Peyer's patch (tissue), 4 donors: ENCODE measurements around the gene AP2A2. TPM values are rescaled to one million over a fixed set of nuclear protein-coding genes. Genes with fewer than 3 reads are reported as not detected.

Experiments used
- DNase-seq, 3 donors: peaks; one replicate each; pipeline ENCODE4 v3.0.0-alpha.2; 2017 to 2019
- H3K27ac ChIP-seq, 4 donors: fragments of 200-600 bp; sonication (generic); one replicate each; pipeline ENCODE4 v1.5.1; 2016 to 2019
- H3K27me3 ChIP-seq, 2 donors: fragments of 200-600 bp; sonication (generic); one replicate each; pipeline ENCODE4 v1.5.1; 2019
- H3K36me3 ChIP-seq, 3 donors: fragments of 200-600 bp; sonication (generic); one replicate each; pipeline ENCODE4 v1.5.1; 2016 to 2019
- H3K4me1 ChIP-seq, 4 donors: fragments of 200-600 bp; sonication (generic); one replicate each; pipeline ENCODE4 v1.5.1; 2016 to 2019
- H3K4me3 ChIP-seq, 4 donors: fragments of 200-600 bp; sonication (generic); 1 replicate in 3 of 4; 2 replicates in 1 of 4; pipeline ENCODE4 v1.5.1; 2016 to 2019; ENCODE audit warnings: mild to moderate bottlenecking in 1 of 4
- H3K9me3 ChIP-seq, 4 donors: fragments of 200-600 bp; sonication (generic); one replicate each; pipeline ENCODE4 v1.5.1; 2016 to 2019; ENCODE audit warnings: mild to moderate bottlenecking in 1 of 4
- CTCF ChIP-seq, 6 experiments: fragments of 450-650 bp in 4 of 6; fragments of 200-600 bp in 2 of 6; sonication (generic) in 1 of 6; IDR thresholded peaks; one replicate each; pipeline ENCODE4 v1.5.1; 2017 to 2019; ENCODE audit warnings: antibody characterized with exemption in 6 of 6, mild to moderate bottlenecking in 3 of 6, moderate library complexity in 1 of 6
- POLR2A ChIP-seq, 2 donors: fragments of 450-650 bp; IDR thresholded peaks; one replicate each; pipeline ENCODE4 v1.5.1; 2017; ENCODE audit warnings: antibody characterized with exemption in 2 of 2, mild to moderate bottlenecking in 2 of 2, moderate library complexity in 2 of 2
- total RNA-seq, 4 donors: library from RNA; depleted of rRNA; stranded (reverse); fragments of >200 nt; gene quantifications; one replicate each; pipeline ENCODE4 v1.1.0, GENCODE V29; 2016

AP2A2 gene
- total RNA-seq, 4 donors from 2014 or later = 103 to 383 (median 136) TPM

- H3K4me1 ChIP-seq = peaks cover 0 to 45% (median 6%) of the 10 kb centered on the region in 4 donors
- no peaks in the 10 kb centered on the region for H3K36me3 ChIP-seq
- peak overlapping the region; percentile 88 to 95 (median 91) for H3K27ac ChIP-seq
- DNase-seq = peak in 2 of 3 donors; percentile 56 to 58
- no peak for TF ChIP-seq CTCF (IDR thresholded peaks at IDR 0.05)
- no peak for TF ChIP-seq POLR2A (IDR thresholded peaks at IDR 0.05)
- no peaks in the 10 kb centered on the region for H3K27me3 ChIP-seq
- peak overlapping the region; percentile 80 to 95 (median 81) for H3K4me3 ChIP-seq
- H3K9me3 ChIP-seq = no peaks in the 10 kb centered on the region
Observed at GRCh38 chr11:926341-926916, 759 bp downstream of the AP2A2 start.

- Histone ChIP-seq H3K4me3 (no peak overlapping the region), H3K36me3 (no peaks in the 10 kb centered on the region), H3K4me1 (peaks cover 0 to 54% (median 6%) of the 10 kb centered on the region in 4 donors), H3K27me3 (no peaks in the 10 kb centered on the region), H3K9me3 (no peaks in the 10 kb centered on the region), H3K27ac (no peak overlapping the region)
- no peak for TF ChIP-seq POLR2A (IDR thresholded peaks at IDR 0.05)
- no peak for TF ChIP-seq CTCF (IDR thresholded peaks at IDR 0.05)
- no peak for DNase-seq
Observed at GRCh38 chr11:927871-928270, 2.2 kb downstream of the AP2A2 start.

- no peaks in the 10 kb centered on the region for H3K9me3 ChIP-seq
- H3K4me1 ChIP-seq = peaks cover 0 to 62% (median 6%) of the 10 kb centered on the region in 4 donors
- DNase-seq = no peak
- no peaks in the 10 kb centered on the region for H3K27me3 ChIP-seq
- TF ChIP-seq CTCF (IDR thresholded peaks at IDR 0.05) (no peak), POLR2A (IDR thresholded peaks at IDR 0.05) (no peak)
- H3K4me3 ChIP-seq = no peak overlapping the region
- no peaks in the 10 kb centered on the region for H3K36me3 ChIP-seq
- no peak overlapping the region for H3K27ac ChIP-seq
Observed at GRCh38 chr11:928786-929185, 3.1 kb downstream of the AP2A2 start.

GRCh38 chr11:929405-929804, 3.7 kb downstream of the AP2A2 start:
- DNase-seq = no peak
- Histone ChIP-seq H3K27me3 (no peaks in the 10 kb centered on the region), H3K36me3 (no peaks in the 10 kb centered on the region), H3K9me3 (no peaks in the 10 kb centered on the region), H3K27ac (no peak overlapping the region), H3K4me3 (no peak overlapping the region), H3K4me1 (peaks cover 0 to 62% (median 6%) of the 10 kb centered on the region in 4 donors)
- TF ChIP-seq CTCF (IDR thresholded peaks at IDR 0.05) (no peak), POLR2A (IDR thresholded peaks at IDR 0.05) (no peak)

GRCh38 chr11:931385-931784, 5.7 kb downstream of the AP2A2 start:
- DNase-seq = no peak
- Histone ChIP-seq H3K27me3 (no peaks in the 10 kb centered on the region), H3K4me1 (peaks cover 0 to 62% (median 3%) of the 10 kb centered on the region in 4 donors), H3K4me3 (no peak overlapping the region), H3K27ac (peak overlapping the region in 2 of 4 donors; percentile 10 to 12), H3K9me3 (no peaks in the 10 kb centered on the region), H3K36me3 (no peaks in the 10 kb centered on the region)
- no peak for TF ChIP-seq CTCF (IDR thresholded peaks at IDR 0.05)
- no peak for TF ChIP-seq POLR2A (IDR thresholded peaks at IDR 0.05)
